Colonic mucosa (tissue), 4 donors: ENCODE measurements around the gene MPRIP. TPM values are rescaled to one million over a fixed set of nuclear protein-coding genes. Genes with fewer than 3 reads are reported as not detected.

ENCODE experiments used
- DNase-seq: peaks from one replicate; pipeline ENCODE4 v3.0.0-alpha.2; 2020
- H3K27ac ChIP-seq: fragments of 200-600 bp; one replicate; pipeline ENCODE4 v1.8.0; 2021
- H3K27me3 ChIP-seq: fragments of 200-600 bp; one replicate; pipeline ENCODE4 v1.8.0; 2021
- H3K36me3 ChIP-seq: fragments of 200-600 bp; one replicate; pipeline ENCODE4 v1.8.0; 2021
- H3K4me1 ChIP-seq: fragments of 200-600 bp; one replicate; pipeline ENCODE4 v1.8.0; 2021; ENCODE audit warnings: mild to moderate bottlenecking
- H3K4me3 ChIP-seq: fragments of 200-600 bp; one replicate; pipeline ENCODE4 v1.8.0; 2021
- H3K9ac ChIP-seq, 2 donors: one replicate each; pipeline ENCODE4 v1.7.0; 2013; ENCODE audit warnings: control low read depth in 2 of 2, low read depth in 2 of 2, low read length in 2 of 2
- H3K9me3 ChIP-seq: fragments of 200-600 bp; one replicate; pipeline ENCODE4 v1.8.0; 2021
- CTCF ChIP-seq: fragments of 200-600 bp; IDR thresholded peaks from one replicate; pipeline ENCODE4 v1.8.0; 2022; ENCODE audit warnings: antibody characterized with exemption, mild to moderate bottlenecking
- intact Hi-C: fragments of 100-400 bp; cut with DNase I; formaldehyde crosslinking; loops from one replicate; pipeline ENCODE4 v1.14.1; 2022
- total RNA-seq, 2 donors: library from RNA; stranded (reverse); fragmentation: NEBNext Ultra II Directional in 1 of 2; extraction: Animal tissue kit (Norgen Biotek cat#: 25700) in 1 of 2; gene quantifications; one replicate each; pipeline ENCODE4 v1.2.1, GENCODE V29; 2021
- donor health status: healthy.
- donor health status: DM: no; HTN: no; CAD: no.
- donor health status: DM: no; HTN: no; CAD: no.

MPRIP gene
- total RNA-seq, 2 donors from 2014 or later, result 146 to 211 TPM

- no peak for DNase-seq
- intact Hi-C loops, result no loop called here
- Histone ChIP-seq H3K9me3 (no peaks in the 10 kb centered on the region), H3K4me1 (peaks cover 20% of the 10 kb centered on the region), H3K27me3 (no peaks in the 10 kb centered on the region), H3K27ac (no peak overlapping the region), H3K4me3 (no peak overlapping the region), H3K9ac (no peak overlapping the region), H3K36me3 (no peaks in the 10 kb centered on the region)
- no peak for TF ChIP-seq CTCF
These were observed 12.3 kb upstream of the MPRIP start for GRCh38 chr17:17029938-17030337.

GRCh38 chr17:17030515-17031211 lies 11.6 kb upstream of the MPRIP start:
- DNase-seq, result no peak

DNA sequence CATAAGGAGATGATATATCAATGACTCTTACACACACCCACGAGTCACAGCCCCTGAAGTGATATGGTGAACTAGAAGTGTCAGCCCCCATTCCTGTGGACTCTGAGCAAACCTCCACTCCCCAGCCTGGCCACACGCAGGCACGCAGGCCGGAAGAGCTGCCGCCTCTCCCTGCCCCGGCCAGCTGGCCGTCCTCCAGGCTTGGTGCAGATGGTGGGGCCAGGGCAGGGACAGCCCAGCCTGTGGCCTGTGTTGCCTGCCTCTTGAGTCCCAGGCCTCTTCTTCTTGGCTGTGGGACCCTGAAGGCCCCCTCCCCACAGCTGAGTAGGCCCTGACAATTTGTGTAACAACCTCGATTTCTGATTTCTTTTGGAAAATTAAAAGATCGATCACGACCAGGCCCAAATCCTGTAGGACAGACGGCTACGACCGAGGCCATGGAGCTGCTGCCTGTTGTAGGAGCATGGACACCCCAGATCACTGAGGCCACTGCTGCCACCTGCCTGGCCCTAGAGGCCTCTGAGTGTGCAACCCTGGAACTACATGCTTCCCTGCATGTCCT lies 10.0 kb upstream of the MPRIP start:
- Histone ChIP-seq H3K9me3 (no peaks in the 10 kb centered on the region), H3K4me3 (no peak overlapping the region), H3K36me3 (no peaks in the 10 kb centered on the region), H3K27ac (no peak overlapping the region), H3K27me3 (no peaks in the 10 kb centered on the region), H3K9ac (no peak overlapping the region), H3K4me1 (peaks cover 20% of the 10 kb centered on the region)
- DNase-seq, result peak; percentile 49
- intact Hi-C loops, result no loop called here
- no peak for TF ChIP-seq CTCF

More at GRCh38 chr17:17030515-17031211, 11.6 kb upstream of the MPRIP start:
- no peak overlapping the region for H3K9ac ChIP-seq
- no peaks in the 10 kb centered on the region for H3K27me3 ChIP-seq
- no peak overlapping the region for H3K4me3 ChIP-seq
- H3K4me1 ChIP-seq, result peaks cover 20% of the 10 kb centered on the region
- intact Hi-C loops, result no loop called here
- TF ChIP-seq CTCF, result no peak
- no peaks in the 10 kb centered on the region for H3K36me3 ChIP-seq
- H3K27ac ChIP-seq, result no peak overlapping the region
- H3K9me3 ChIP-seq, result no peaks in the 10 kb centered on the region

GRCh38 chr17:17033466-17033865 lies 8.8 kb upstream of the MPRIP start:
- Histone ChIP-seq H3K9me3 (no peaks in the 10 kb centered on the region), H3K4me1 (peaks cover 17% of the 10 kb centered on the region), H3K36me3 (no peaks in the 10 kb centered on the region), H3K27me3 (no peaks in the 10 kb centered on the region), H3K4me3 (no peak overlapping the region), H3K27ac (no peak overlapping the region), H3K9ac (no peak overlapping the region)
- no peak for DNase-seq
- intact Hi-C loops, result no loop called here
- TF ChIP-seq CTCF, result no peak

GRCh38 chr17:17034026-17034425 lies 8.2 kb upstream of the MPRIP start:
- no peak overlapping the region for H3K4me3 ChIP-seq
- H3K9ac ChIP-seq, result no peak overlapping the region
- peaks cover 11% of the 10 kb centered on the region for H3K4me1 ChIP-seq
- no peak overlapping the region for H3K27ac ChIP-seq
- H3K9me3 ChIP-seq, result no peaks in the 10 kb centered on the region
- TF ChIP-seq CTCF, result no peak
- H3K36me3 ChIP-seq, result no peaks in the 10 kb centered on the region
- no peak for DNase-seq
- intact Hi-C loops, result no loop called here
- H3K27me3 ChIP-seq, result no peaks in the 10 kb centered on the region
